ENCODE measurements around the gene MEA1. TPM values are rescaled to one million over a fixed set of nuclear protein-coding genes. Genes with fewer than 3 reads are reported as not detected.

Gene MEA1
- total RNA-seq, 2 experiments from 2014 or later, result 67.9 to 70.7 TPM

- no peaks in the 10 kb centered on the region for H4K20me1 ChIP-seq (ENCODE audit: insufficient read depth, low read length)
- peaks cover 15% of the 10 kb centered on the region for H3K4me1 ChIP-seq (ENCODE audit: insufficient read depth, low read length, poor library complexity, severe bottlenecking)
- intact Hi-C loops (cut with micrococcal nuclease; ENCODE audit: unreplicated experiment), result no loop called here
- CTCF ChIA-PET (ENCODE audit: unreplicated experiment), result interaction anchor here (0.6 to 0.9 kb wide), 2 partner anchors 184 to 583 kb away, joined by 3 read pairs; no protein-coding TSS in a partner anchor
- H3K36me3 ChIP-seq (ENCODE audit: insufficient read depth, low read length), result peaks cover 20% of the 10 kb centered on the region; the same call in 1 of the 2 replicates
- no peak overlapping the region for H2AFZ ChIP-seq (ENCODE audit: low read length)
- H3K9me2 ChIP-seq (ENCODE audit: insufficient read depth, low read length), result no peaks in the 10 kb centered on the region
- H3K79me2 ChIP-seq (ENCODE audit: insufficient read depth, low read depth, low read length), result peaks cover 7% of the 10 kb centered on the region; the same call in 1 of the 2 replicates
- no peak overlapping the region for H3K4me3 ChIP-seq (ENCODE audit: low read depth, low read length, poor library complexity, severe bottlenecking)
- TF ChIP-seq CTCF (conservative IDR thresholded peaks at IDR 0.05; ENCODE audit: low read length) (no peak), EZH2phosphoT487 (IDR thresholded peaks at IDR 0.05; ENCODE audit: borderline replicate concordance, low read depth, low read length) (no peak)
- POLR2A ChIA-PET, result interaction anchor here (1.6 kb wide), 1 partner anchor 25 kb away, joined by 3 read pairs; no protein-coding TSS in a partner anchor
- no peak overlapping the region for H3K27ac ChIP-seq (ENCODE audit: low read depth, low read length, poor library complexity, severe bottlenecking)
- H3K4me2 ChIP-seq (ENCODE audit: low read length), result no peak overlapping the region
- no peak for DNase-seq (ENCODE audit: low spot score)
- BruUV-seq (replicated peaks), result no TSS peak
- H3K9me3 ChIP-seq (ENCODE audit: low read length), result no peaks in the 10 kb centered on the region
These were observed 26.0 kb downstream of the MEA1 start for GRCh38 chr6:42987533-42988451.

GRCh38 chr6:42984924-42985475 is 28.7 kb downstream of the MEA1 start:
- peak; percentile 37 for DNase-seq (ENCODE audit: low spot score)
- H3K79me2 ChIP-seq (ENCODE audit: insufficient read depth, low read depth, low read length), result peaks cover 7% of the 10 kb centered on the region; the same call in 1 of the 2 replicates
- peak overlapping the region; percentile 88 for H3K4me3 ChIP-seq (ENCODE audit: low read depth, low read length, poor library complexity, severe bottlenecking)
- peak overlapping the region; percentile 77; the same call in 1 of the 2 replicates for H2AFZ ChIP-seq (ENCODE audit: low read length)
- intact Hi-C loops (cut with micrococcal nuclease; ENCODE audit: unreplicated experiment), result loop anchor here (1.0 kb wide), 1 partner anchor 56 kb away; the partner anchor contains the start of gene CNPY3
- CTCF ChIA-PET (ENCODE audit: unreplicated experiment), result interaction anchor here (1.0 kb wide), 1 partner anchor 20 kb away, joined by 3 read pairs; no protein-coding TSS in a partner anchor
- no peaks in the 10 kb centered on the region for H3K9me2 ChIP-seq (ENCODE audit: insufficient read depth, low read length)
- POLR2A ChIA-PET, result interaction anchor here (1.3 to 2.1 kb wide), 7 partner anchors 12 to 112 kb away, joined by 5 to 17 read pairs (median 9); partner anchors contain the start of genes CNPY3, KLHDC3, MEA1 and RRP36
- no TSS peak for BruUV-seq (replicated peaks)
- no peaks in the 10 kb centered on the region for H4K20me1 ChIP-seq (ENCODE audit: insufficient read depth, low read length)
- peak overlapping the region; percentile 5 for H3K27ac ChIP-seq (ENCODE audit: low read depth, low read length, poor library complexity, severe bottlenecking)
- peak overlapping the region; percentile 87 for H3K4me2 ChIP-seq (ENCODE audit: low read length)
- H3K9me3 ChIP-seq (ENCODE audit: low read length), result no peaks in the 10 kb centered on the region
- H3K36me3 ChIP-seq (ENCODE audit: insufficient read depth, low read length), result peaks cover 8% of the 10 kb centered on the region; the same call in 1 of the 2 replicates
- no peak for TF ChIP-seq EZH2phosphoT487 (IDR thresholded peaks at IDR 0.05; ENCODE audit: borderline replicate concordance, low read depth, low read length)
- no peak for TF ChIP-seq CTCF (conservative IDR thresholded peaks at IDR 0.05; ENCODE audit: low read length)
- peaks cover 17% of the 10 kb centered on the region for H3K4me1 ChIP-seq (ENCODE audit: insufficient read depth, low read length, poor library complexity, severe bottlenecking)

Data from OCI-LY7 (cell line).